Thoracic aorta (tissue), 2 donors: ENCODE results near the gene CCDC191. TPM values are rescaled to one million over a fixed set of nuclear protein-coding genes. Genes with fewer than 3 reads are reported as not detected.
A peak's percentile ranks its signal among the peaks of the same experiment; 100 is the strongest.

Source experiments
- ATAC-seq: fragments of 150-250 bp; one replicate; pipeline ENCODE4 v1.8.0; 2017; ENCODE audit warnings: low read depth; ENCODE audit not compliant: insufficient number of reproducible peaks, low FRiP score
- DNase-seq: peaks from one replicate; pipeline ENCODE4 v3.0.0-alpha.2; 2020; ENCODE audit warnings: low spot score
- H3K27ac ChIP-seq, 2 donors: fragments of 200-600 bp; sonication (generic); 1 replicate in 1 of 2; 2 replicates in 1 of 2; pipeline ENCODE4 v1.5.1; 2016; ENCODE audit warnings: mild to moderate bottlenecking in 2 of 2, moderate library complexity in 2 of 2
- H3K27me3 ChIP-seq: fragments of 200-600 bp; sonication (generic); replicated peaks from 2 replicates; pipeline ENCODE4 v1.6.0; 2016; ENCODE audit warnings: mild to moderate bottlenecking; ENCODE audit not compliant: insufficient read depth
- H3K36me3 ChIP-seq: fragments of 200-600 bp; sonication (generic); one replicate; pipeline ENCODE4 v1.5.1; 2016
- H3K4me1 ChIP-seq, 2 donors: fragments of 200-600 bp; sonication (generic); 1 replicate in 1 of 2; 2 replicates in 1 of 2; pipeline versions ENCODE4 v1.5.1 to v1.6.0; 2016; ENCODE audit warnings: low read depth in 2 of 2, mild to moderate bottlenecking in 1 of 2; ENCODE audit not compliant: control insufficient read depth in 1 of 2
- H3K4me3 ChIP-seq: fragments of 200-600 bp; sonication (generic); 2 replicates; pipeline ENCODE4 v1.5.1; 2016; ENCODE audit warnings: mild to moderate bottlenecking
- H3K9me3 ChIP-seq: fragments of 200-600 bp; sonication (generic); 2 replicates; pipeline ENCODE4 v1.5.1; 2016
- total RNA-seq, 2 donors: library from RNA; depleted of rRNA; stranded (reverse); fragments of >200 nt; gene quantifications; one replicate each; pipeline versions ENCODE4 v1.1.0 to v1.2.3, GENCODE V29; 2016
- TF ChIP-seq, protein P1 (sequence below): fragments of 200-600 bp; sonication (generic); IDR thresholded peaks from one replicate; pipeline ENCODE4 v1.5.1; 2019; ENCODE audit warnings: antibody characterized with exemption

CCDC191 gene
- total RNA-seq, 2 donors from 2014 or later, result 2.3 to 3.4 TPM

DNA sequence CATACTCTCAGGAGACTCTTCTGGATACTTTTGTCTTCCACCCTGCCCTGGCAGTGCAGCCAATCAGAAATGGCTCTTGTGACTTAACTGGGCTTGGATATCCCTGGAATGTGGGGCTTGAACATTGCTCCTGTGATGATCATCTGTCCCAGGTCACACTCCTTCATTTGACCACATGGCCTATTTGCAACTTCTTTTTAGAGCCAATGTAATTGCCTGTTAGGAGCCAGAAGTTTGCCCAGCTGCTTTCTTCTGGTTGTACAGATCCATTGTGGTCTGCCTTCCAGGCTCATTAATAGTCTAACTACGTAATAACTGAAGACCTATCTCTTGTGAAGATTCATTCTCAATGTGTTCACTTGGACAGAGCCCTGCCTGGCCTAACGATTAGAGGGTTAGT, 30.0 kb upstream of the CCDC191 start:
- ATAC-seq, result no peak
- Histone ChIP-seq H3K4me3 (no peak overlapping the region), H3K4me1 (no peaks in the 10 kb centered on the region), H3K36me3 (peaks cover 12% of the 10 kb centered on the region), H3K27me3 (no peaks in the 10 kb centered on the region), H3K9me3 (no peaks in the 10 kb centered on the region), H3K27ac (no peak overlapping the region)
- no peak for DNase-seq
- TF ChIP-seq, protein P1, sequence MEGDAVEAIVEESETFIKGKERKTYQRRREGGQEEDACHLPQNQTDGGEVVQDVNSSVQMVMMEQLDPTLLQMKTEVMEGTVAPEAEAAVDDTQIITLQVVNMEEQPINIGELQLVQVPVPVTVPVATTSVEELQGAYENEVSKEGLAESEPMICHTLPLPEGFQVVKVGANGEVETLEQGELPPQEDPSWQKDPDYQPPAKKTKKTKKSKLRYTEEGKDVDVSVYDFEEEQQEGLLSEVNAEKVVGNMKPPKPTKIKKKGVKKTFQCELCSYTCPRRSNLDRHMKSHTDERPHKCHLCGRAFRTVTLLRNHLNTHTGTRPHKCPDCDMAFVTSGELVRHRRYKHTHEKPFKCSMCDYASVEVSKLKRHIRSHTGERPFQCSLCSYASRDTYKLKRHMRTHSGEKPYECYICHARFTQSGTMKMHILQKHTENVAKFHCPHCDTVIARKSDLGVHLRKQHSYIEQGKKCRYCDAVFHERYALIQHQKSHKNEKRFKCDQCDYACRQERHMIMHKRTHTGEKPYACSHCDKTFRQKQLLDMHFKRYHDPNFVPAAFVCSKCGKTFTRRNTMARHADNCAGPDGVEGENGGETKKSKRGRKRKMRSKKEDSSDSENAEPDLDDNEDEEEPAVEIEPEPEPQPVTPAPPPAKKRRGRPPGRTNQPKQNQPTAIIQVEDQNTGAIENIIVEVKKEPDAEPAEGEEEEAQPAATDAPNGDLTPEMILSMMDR, result no peak

DNA sequence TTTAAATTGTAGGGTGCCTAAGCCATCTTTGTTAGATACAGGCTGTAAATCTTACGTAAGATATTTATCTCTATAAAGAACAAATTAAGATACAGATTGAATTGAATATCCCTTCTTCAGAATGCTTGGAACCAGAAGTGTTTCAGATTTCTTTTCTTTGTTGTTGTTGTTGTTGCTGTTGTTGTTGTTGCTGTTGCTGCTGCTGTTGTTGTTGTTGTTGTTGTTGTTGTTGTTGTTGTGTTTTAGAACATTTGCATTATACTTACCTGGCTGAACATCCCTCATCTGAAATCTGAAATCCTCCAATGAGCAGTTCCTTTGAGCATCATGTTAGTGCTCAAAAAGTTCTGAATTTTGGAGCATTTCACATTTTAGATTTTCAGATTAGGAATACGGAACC, 26.8 kb upstream of the CCDC191 start:
- DNase-seq (no peak), ATAC-seq (no peak)
- Histone ChIP-seq H3K27ac (no peak overlapping the region), H3K9me3 (no peaks in the 10 kb centered on the region), H3K27me3 (no peaks in the 10 kb centered on the region), H3K36me3 (peaks cover 12% of the 10 kb centered on the region), H3K4me3 (no peak overlapping the region), H3K4me1 (peaks cover 15 to 24% of the 10 kb centered on the region in 2 donors)
- TF ChIP-seq, protein P1, result no peak

DNA sequence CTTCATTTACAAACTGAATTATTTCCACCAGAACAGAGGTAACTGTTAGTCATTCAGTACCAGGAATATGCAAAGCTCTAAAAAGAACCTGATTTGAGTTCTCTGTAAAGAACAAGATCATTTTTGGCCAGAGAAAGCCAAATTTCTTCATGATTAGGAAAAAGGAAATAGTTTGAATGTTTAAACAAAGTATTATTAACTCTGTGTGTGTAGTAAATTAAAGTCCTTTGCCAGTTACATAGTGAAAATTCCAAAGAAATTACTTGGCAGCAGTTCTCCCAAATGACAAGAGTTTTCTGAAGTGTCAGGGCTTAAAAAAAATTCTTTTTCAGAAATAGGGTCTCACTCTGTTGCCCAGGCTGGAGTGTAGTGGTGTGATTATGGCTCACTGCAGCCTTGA, 24.7 kb upstream of the CCDC191 start:
- H3K36me3 ChIP-seq, result peaks cover 17% of the 10 kb centered on the region
- peak; percentile 31 for ATAC-seq

DNA sequence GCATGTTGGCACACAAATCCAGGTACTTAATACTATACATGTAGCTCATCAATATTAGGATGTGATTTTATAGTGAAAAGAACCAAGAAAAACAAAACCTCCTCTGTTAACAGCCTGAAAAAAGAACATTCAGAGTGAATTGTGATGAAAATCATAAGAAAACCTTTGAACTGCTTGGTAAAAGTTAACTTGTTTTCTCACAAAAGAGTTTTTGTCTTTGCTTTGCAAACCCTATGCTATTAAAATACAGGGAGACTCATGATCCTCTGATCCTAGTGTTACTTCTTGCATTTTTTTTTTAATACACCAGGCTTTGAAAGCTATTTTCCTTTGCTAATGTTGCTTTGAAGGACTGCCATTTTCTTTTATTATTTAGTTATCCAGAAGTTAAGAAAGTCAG, 23.9 kb upstream of the CCDC191 start:
- H3K36me3 ChIP-seq, result peaks cover 11% of the 10 kb centered on the region
- ATAC-seq (no peak), DNase-seq (no peak)
- no peaks in the 10 kb centered on the region for H3K9me3 ChIP-seq
- TF ChIP-seq, protein P1, result no peak
- H3K4me1 ChIP-seq, result peaks cover 15 to 28% of the 10 kb centered on the region in 2 donors
- no peaks in the 10 kb centered on the region for H3K27me3 ChIP-seq
- H3K4me3 ChIP-seq, result no peak overlapping the region
- H3K27ac ChIP-seq, result peak overlapping the region; percentile 6 to 67

More for the DNA sequence above, 24.7 kb upstream of the CCDC191 start:
- no peak overlapping the region for H3K4me3 ChIP-seq
- TF ChIP-seq, protein P1, result no peak
- peaks cover 15 to 28% of the 10 kb centered on the region in 2 donors for H3K4me1 ChIP-seq
- no peak for DNase-seq
- peak overlapping the region; percentile 6 to 67 for H3K27ac ChIP-seq
- no peaks in the 10 kb centered on the region for H3K27me3 ChIP-seq
- H3K9me3 ChIP-seq, result no peaks in the 10 kb centered on the region

DNA sequence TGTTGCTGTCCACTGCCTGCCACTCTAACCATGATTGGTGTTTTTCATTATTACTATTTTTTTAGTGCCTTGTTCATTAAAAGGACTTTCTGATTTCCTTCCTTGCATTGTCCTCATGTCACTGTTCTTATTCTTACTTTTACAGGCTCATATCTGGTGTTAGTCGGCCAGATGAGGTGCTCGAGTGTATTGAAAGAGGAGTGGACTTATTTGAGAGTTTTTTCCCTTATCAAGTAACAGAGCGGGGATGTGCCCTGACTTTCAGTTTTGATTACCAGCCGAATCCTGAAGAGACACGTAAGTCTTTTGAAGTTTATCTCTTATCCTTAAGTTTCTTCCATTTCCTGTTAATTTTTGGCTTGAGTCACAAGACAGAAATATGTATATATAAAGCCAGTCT, 23.4 kb upstream of the CCDC191 start:
- peak overlapping the region; percentile 42 to 67 for H3K27ac ChIP-seq
- peaks cover 7% of the 10 kb centered on the region for H3K36me3 ChIP-seq
- DNase-seq (no peak), ATAC-seq (no peak)
- H3K4me3 ChIP-seq, result no peak overlapping the region
- H3K4me1 ChIP-seq, result peaks cover 15 to 28% of the 10 kb centered on the region in 2 donors
- TF ChIP-seq, protein P1, result no peak
- no peaks in the 10 kb centered on the region for H3K27me3 ChIP-seq
- H3K9me3 ChIP-seq, result no peaks in the 10 kb centered on the region
